Ishikawa (cell line): ENCODE measurements around the gene PCCA.

Experiments used
- CEBPB ChIP-seq: IDR thresholded peaks from 2 replicates; pipeline ENCODE4 v1.6.1; 2012
- EP300 ChIP-seq: IDR thresholded peaks from 2 replicates; pipeline ENCODE4 v1.6.1; 2012; ENCODE audit warnings: borderline replicate concordance
- NFIC ChIP-seq: IDR thresholded peaks from 2 replicates; pipeline ENCODE4 v1.6.1; 2012
- RAD21 ChIP-seq: IDR thresholded peaks from 2 replicates; pipeline ENCODE4 v1.6.1; 2012; ENCODE audit warnings: low read depth
- YY1 ChIP-seq: IDR thresholded peaks from 2 replicates; pipeline ENCODE4 v1.6.1; 2012; ENCODE audit warnings: low read depth
- TF ChIP-seq, protein P1 (sequence below): IDR thresholded peaks from 2 replicates; pipeline ENCODE4 v1.6.1; 2012; ENCODE audit warnings: low read depth, mild to moderate bottlenecking

DNA sequence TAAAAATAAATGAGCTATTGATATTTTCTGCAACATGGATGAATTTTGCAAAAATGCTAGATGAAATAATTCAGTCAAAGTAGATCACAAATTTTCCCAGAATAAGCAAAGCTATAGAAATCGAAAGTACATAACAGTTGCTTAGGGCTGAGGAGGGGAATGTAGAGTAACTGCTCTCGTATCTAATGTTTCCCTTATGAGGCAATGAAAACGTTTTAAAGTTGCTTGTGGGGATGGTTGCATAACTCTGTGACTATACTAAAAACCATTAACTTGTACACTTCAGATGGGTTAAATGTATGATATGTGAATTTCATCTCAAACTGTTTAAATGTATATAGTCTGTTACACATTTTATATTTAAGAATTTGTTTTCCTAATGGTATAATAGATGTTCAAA is 268.0 kb downstream of the PCCA start:
- no peak for TF ChIP-seq CEBPB
- no peak for TF ChIP-seq NFIC
- no peak for TF ChIP-seq YY1
- TF ChIP-seq, protein P1, sequence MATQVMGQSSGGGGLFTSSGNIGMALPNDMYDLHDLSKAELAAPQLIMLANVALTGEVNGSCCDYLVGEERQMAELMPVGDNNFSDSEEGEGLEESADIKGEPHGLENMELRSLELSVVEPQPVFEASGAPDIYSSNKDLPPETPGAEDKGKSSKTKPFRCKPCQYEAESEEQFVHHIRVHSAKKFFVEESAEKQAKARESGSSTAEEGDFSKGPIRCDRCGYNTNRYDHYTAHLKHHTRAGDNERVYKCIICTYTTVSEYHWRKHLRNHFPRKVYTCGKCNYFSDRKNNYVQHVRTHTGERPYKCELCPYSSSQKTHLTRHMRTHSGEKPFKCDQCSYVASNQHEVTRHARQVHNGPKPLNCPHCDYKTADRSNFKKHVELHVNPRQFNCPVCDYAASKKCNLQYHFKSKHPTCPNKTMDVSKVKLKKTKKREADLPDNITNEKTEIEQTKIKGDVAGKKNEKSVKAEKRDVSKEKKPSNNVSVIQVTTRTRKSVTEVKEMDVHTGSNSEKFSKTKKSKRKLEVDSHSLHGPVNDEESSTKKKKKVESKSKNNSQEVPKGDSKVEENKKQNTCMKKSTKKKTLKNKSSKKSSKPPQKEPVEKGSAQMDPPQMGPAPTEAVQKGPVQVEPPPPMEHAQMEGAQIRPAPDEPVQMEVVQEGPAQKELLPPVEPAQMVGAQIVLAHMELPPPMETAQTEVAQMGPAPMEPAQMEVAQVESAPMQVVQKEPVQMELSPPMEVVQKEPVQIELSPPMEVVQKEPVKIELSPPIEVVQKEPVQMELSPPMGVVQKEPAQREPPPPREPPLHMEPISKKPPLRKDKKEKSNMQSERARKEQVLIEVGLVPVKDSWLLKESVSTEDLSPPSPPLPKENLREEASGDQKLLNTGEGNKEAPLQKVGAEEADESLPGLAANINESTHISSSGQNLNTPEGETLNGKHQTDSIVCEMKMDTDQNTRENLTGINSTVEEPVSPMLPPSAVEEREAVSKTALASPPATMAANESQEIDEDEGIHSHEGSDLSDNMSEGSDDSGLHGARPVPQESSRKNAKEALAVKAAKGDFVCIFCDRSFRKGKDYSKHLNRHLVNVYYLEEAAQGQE: no peak
- no peak for TF ChIP-seq EP300
- TF ChIP-seq RAD21: no peak
